DMS53 treated with DMSO at 0.1 percent for 48 hours (cell line): ENCODE measurements around the gene TNS2.

ENCODE experiments used
- DNase-seq: peaks from one replicate; lab custom pipeline; 2025; ENCODE audit not compliant: unreplicated experiment; lab: John Stamatoyannopoulos, UW

TNS2 gene

DNA sequence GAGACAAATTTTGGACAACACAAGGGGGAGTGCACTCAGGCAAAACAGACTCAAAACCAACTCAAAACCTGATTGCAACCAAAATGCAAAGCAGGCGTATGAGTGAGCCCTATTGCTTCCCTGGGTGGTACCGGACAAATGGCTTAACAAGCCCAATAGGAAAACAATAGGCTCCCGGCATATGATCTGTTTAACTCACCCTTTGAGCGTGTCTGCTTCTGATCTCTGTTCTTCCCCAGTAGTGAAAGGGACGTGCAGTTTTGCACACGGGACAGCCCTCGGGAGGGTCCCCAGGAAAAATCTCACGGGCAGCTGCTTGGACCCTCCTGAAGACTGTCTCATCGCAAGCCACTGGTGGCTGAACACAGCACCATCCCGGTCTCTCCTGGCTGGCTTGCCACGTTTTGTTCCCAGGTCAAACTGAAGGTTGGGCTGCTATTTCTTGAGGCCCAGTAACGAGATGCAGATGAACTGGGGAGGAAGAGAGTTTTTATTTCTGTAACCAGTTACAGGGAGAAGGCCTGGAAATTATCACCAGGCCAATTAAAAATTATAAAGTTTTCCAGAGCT is 63.4 kb downstream of the TNS2 start:
- DNase-seq: no peak

DNA sequence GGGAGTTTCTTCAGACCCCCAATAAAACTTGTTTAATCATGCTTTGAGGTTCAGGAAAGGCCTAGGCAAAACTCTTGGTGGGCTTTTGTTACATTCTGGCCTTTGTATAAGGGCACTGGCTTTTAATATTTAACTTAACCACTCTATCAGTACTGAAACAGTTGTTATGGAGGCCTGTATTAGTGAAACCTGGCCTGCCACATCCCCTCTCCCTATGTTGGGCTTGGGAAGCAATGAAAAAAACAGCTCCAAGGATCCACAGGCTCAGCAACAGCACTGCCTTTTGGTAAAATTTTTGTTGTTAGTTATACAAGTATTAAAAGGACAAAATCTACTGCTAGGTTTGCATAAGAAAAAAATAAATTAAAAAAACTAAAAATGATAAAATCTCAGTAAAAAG is 64.1 kb downstream of the TNS2 start:
- DNase-seq: no peak
